HepG2 (cell line): ENCODE results near the gene KCNH6. TPM values are rescaled to one million over a fixed set of nuclear protein-coding genes. Genes with fewer than 3 reads are reported as not detected.

Experiments used
- ETV6 ChIP-seq: sonication (generic); formaldehyde crosslinking; conservative IDR thresholded peaks from 2 replicates; pipeline ENCODE4 v1.4.0; 2020; ENCODE audit warnings: missing genetic modification reagents
- KLF11 ChIP-seq: IDR thresholded peaks from 2 replicates; pipeline ENCODE4 v1.6.1; 2016; ENCODE audit warnings: missing compliant biosample characterization
- MBD4 ChIP-seq: IDR thresholded peaks from 2 replicates; pipeline ENCODE4 v1.6.1; 2012; ENCODE audit warnings: low read length, inconsistent platforms, borderline replicate concordance
- MIER3 ChIP-seq: IDR thresholded peaks from 2 replicates; pipeline ENCODE4 v1.6.1; 2016; ENCODE audit warnings: missing compliant biosample characterization, borderline replicate concordance
- MXD4 ChIP-seq: IDR thresholded peaks from 2 replicates; pipeline ENCODE4 v1.6.1; 2016; ENCODE audit warnings: mild to moderate bottlenecking, missing biosample characterization, missing genetic modification reagents
- RFX1 ChIP-seq: fragments of 450-650 bp; IDR thresholded peaks from 2 replicates; pipeline ENCODE4 v1.6.1; 2017
- ZBTB38 ChIP-seq: sonication (generic); formaldehyde crosslinking; IDR thresholded peaks from 2 replicates; pipeline ENCODE4 v1.5.1; 2020; ENCODE audit warnings: mild to moderate bottlenecking, missing genetic modification reagents
- ZNF292 ChIP-seq: sonication (generic); formaldehyde crosslinking; IDR thresholded peaks from 2 replicates; pipeline ENCODE4 v1.8.1; 2022; ENCODE audit warnings: mild to moderate bottlenecking, low read depth, missing genetic modification reagents, borderline replicate concordance
- ZNF501 ChIP-seq: sonication (generic); formaldehyde crosslinking; IDR thresholded peaks from 2 replicates; pipeline ENCODE4 v1.5.1; 2020; ENCODE audit warnings: mild to moderate bottlenecking, moderate library complexity, missing genetic modification reagents
- ZNF775 ChIP-seq: sonication (generic); formaldehyde crosslinking; IDR thresholded peaks from 2 replicates; pipeline ENCODE4 v1.4.0; 2020; ENCODE audit warnings: missing genetic modification reagents, mild to moderate bottlenecking, moderate library complexity, borderline replicate concordance
- ZSCAN29 ChIP-seq: sonication (generic); formaldehyde crosslinking; conservative IDR thresholded peaks from 2 replicates; pipeline ENCODE4 v1.4.0; 2020; ENCODE audit warnings: mild to moderate bottlenecking, missing genetic modification reagents
- polyA plus RNA-seq, 8 experiments: library from polyadenylated mRNA; depleted of rRNA in 3 of 8; stranded (reverse) in 7 of 8; unstranded in 1 of 8; fragments of >200 nt; fragmentation: Illumina TruSeq in 4 of 8; extraction: Trizol in 4 of 8; gene quantifications; 2 replicates each; pipeline versions ENCODE4 v1.2.1 to v1.2.3, GENCODE V29; 2011 to 2016; ENCODE audit warnings: low read depth in 4 of 8, missing spikeins in 1 of 8, mixed read lengths in 1 of 8; ENCODE audit not compliant: insufficient read depth in 1 of 8
- total RNA-seq, 5 experiments: library from RNA; depleted of rRNA; stranded (reverse); fragments of >200 nt; fragmentation: Illumina TruSeq; extraction: Trizol; gene quantifications; 2 replicates each; pipeline ENCODE4 v1.2.3, GENCODE V29; 2016; ENCODE audit warnings: low read depth in 1 of 5
- TF ChIP-seq, protein P1 (sequence below): sonication (generic); formaldehyde crosslinking; IDR thresholded peaks from 2 replicates; pipeline ENCODE4 v1.4.0; 2020; ENCODE audit warnings: mild to moderate bottlenecking, missing genetic modification reagents
- TF ChIP-seq, protein P2 (sequence below): sonication (generic); formaldehyde crosslinking; IDR thresholded peaks from 2 replicates; pipeline ENCODE4 v1.5.0; 2020; ENCODE audit warnings: mild to moderate bottlenecking, missing genetic modification reagents, moderate library complexity
- TF ChIP-seq, protein P3 (sequence below): sonication (generic); formaldehyde crosslinking; conservative IDR thresholded peaks from 2 replicates; pipeline ENCODE4 v1.4.0; 2020; ENCODE audit warnings: missing genetic modification reagents
- TF ChIP-seq, protein P4 (sequence below): sonication (generic); formaldehyde crosslinking; IDR thresholded peaks from 2 replicates; pipeline ENCODE4 v1.5.0; 2020; ENCODE audit warnings: mild to moderate bottlenecking, missing genetic modification reagents

Gene KCNH6
- total and polyA plus RNA-seq, 2 of the 13 experiments (the other 11 are each of a cell fraction or from before 2014, with no cell fraction given), result 0.05 to 0.18 TPM

DNA sequence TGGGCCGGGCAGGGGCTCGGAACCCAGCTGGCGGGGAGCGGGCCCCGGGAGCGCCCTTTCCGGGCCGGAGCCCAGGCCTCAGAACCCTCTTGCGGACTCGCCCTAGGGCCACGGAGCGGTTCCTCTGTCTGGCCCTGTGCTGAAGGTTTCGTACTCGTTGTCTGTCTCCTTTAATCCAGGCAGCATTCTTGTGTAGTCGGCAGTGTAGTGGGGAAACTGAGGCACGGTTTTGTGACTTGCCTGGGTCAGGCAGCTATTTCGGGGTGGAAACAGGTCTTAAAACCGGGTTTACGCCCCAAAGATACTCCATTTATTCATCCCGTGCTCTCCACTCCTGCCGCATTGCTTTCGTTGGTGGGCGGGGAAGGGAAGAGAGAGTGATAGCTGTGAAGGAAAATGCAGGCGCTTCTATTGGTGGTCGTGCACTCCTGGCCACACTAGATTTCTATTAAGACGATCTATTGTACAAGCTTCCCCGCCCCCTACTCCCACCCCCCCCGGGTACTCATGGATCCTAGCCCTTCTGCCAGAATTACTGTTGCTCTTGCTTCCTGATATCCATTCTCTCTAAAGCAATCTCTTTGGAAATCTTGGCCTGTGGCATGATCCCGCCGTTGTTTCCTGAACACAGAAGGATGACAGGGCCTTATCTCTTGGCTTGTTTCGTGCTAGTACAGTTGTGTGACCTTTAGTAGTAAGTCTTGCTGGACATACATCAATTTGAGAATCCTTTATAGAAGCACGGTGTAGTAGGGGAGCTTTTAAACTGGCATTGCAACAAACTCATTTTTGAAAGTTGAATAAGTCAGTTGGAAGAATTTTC lies 27.9 kb downstream of the KCNH6 start (continued):
- TF ChIP-seq, protein P1, sequence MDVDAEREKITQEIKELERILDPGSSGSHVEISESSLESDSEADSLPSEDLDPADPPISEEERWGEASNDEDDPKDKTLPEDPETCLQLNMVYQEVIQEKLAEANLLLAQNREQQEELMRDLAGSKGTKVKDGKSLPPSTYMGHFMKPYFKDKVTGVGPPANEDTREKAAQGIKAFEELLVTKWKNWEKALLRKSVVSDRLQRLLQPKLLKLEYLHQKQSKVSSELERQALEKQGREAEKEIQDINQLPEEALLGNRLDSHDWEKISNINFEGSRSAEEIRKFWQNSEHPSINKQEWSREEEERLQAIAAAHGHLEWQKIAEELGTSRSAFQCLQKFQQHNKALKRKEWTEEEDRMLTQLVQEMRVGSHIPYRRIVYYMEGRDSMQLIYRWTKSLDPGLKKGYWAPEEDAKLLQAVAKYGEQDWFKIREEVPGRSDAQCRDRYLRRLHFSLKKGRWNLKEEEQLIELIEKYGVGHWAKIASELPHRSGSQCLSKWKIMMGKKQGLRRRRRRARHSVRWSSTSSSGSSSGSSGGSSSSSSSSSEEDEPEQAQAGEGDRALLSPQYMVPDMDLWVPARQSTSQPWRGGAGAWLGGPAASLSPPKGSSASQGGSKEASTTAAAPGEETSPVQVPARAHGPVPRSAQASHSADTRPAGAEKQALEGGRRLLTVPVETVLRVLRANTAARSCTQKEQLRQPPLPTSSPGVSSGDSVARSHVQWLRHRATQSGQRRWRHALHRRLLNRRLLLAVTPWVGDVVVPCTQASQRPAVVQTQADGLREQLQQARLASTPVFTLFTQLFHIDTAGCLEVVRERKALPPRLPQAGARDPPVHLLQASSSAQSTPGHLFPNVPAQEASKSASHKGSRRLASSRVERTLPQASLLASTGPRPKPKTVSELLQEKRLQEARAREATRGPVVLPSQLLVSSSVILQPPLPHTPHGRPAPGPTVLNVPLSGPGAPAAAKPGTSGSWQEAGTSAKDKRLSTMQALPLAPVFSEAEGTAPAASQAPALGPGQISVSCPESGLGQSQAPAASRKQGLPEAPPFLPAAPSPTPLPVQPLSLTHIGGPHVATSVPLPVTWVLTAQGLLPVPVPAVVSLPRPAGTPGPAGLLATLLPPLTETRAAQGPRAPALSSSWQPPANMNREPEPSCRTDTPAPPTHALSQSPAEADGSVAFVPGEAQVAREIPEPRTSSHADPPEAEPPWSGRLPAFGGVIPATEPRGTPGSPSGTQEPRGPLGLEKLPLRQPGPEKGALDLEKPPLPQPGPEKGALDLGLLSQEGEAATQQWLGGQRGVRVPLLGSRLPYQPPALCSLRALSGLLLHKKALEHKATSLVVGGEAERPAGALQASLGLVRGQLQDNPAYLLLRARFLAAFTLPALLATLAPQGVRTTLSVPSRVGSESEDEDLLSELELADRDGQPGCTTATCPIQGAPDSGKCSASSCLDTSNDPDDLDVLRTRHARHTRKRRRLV, result peak; percentile 66; the same call in 1 of the 2 replicates
- TF ChIP-seq ZBTB38 (no peak), ZNF775 (CRISPR knock-in tag) (0 out of 2 replicates have a peak, but pooled peaks have one; percentile 6), ZNF501 (CRISPR knock-in tag) (peak; percentile 50; the same call in 1 of the 2 replicates), RFX1 (no peak), ZNF292 (CRISPR knock-in tag) (0 out of 2 replicates have a peak, but pooled peaks have one; percentile 13), ETV6 (CRISPR knock-in tag) (no peak), MIER3 (CRISPR knock-in tag) (no peak), MBD4 (no peak), KLF11 (CRISPR knock-in tag) (no peak), ZSCAN29 (CRISPR knock-in tag) (no peak), MXD4 (CRISPR knock-in tag) (no peak)
- TF ChIP-seq, protein P2, sequence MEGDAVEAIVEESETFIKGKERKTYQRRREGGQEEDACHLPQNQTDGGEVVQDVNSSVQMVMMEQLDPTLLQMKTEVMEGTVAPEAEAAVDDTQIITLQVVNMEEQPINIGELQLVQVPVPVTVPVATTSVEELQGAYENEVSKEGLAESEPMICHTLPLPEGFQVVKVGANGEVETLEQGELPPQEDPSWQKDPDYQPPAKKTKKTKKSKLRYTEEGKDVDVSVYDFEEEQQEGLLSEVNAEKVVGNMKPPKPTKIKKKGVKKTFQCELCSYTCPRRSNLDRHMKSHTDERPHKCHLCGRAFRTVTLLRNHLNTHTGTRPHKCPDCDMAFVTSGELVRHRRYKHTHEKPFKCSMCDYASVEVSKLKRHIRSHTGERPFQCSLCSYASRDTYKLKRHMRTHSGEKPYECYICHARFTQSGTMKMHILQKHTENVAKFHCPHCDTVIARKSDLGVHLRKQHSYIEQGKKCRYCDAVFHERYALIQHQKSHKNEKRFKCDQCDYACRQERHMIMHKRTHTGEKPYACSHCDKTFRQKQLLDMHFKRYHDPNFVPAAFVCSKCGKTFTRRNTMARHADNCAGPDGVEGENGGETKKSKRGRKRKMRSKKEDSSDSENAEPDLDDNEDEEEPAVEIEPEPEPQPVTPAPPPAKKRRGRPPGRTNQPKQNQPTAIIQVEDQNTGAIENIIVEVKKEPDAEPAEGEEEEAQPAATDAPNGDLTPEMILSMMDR (CRISPR knock-in tag), result no peak
- TF ChIP-seq, protein P3, sequence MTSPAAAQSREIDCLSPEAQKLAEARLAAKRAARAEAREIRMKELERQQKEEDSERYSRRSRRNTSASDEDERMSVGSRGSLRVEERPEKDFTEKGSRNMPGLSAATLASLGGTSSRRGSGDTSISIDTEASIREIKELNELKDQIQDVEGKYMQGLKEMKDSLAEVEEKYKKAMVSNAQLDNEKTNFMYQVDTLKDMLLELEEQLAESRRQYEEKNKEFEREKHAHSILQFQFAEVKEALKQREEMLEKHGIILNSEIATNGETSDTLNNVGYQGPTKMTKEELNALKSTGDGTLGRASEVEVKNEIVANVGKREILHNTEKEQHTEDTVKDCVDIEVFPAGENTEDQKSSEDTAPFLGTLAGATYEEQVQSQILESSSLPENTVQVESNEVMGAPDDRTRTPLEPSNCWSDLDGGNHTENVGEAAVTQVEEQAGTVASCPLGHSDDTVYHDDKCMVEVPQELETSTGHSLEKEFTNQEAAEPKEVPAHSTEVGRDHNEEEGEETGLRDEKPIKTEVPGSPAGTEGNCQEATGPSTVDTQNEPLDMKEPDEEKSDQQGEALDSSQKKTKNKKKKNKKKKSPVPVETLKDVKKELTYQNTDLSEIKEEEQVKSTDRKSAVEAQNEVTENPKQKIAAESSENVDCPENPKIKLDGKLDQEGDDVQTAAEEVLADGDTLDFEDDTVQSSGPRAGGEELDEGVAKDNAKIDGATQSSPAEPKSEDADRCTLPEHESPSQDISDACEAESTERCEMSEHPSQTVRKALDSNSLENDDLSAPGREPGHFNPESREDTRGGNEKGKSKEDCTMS, result no peak
- TF ChIP-seq, protein P4, sequence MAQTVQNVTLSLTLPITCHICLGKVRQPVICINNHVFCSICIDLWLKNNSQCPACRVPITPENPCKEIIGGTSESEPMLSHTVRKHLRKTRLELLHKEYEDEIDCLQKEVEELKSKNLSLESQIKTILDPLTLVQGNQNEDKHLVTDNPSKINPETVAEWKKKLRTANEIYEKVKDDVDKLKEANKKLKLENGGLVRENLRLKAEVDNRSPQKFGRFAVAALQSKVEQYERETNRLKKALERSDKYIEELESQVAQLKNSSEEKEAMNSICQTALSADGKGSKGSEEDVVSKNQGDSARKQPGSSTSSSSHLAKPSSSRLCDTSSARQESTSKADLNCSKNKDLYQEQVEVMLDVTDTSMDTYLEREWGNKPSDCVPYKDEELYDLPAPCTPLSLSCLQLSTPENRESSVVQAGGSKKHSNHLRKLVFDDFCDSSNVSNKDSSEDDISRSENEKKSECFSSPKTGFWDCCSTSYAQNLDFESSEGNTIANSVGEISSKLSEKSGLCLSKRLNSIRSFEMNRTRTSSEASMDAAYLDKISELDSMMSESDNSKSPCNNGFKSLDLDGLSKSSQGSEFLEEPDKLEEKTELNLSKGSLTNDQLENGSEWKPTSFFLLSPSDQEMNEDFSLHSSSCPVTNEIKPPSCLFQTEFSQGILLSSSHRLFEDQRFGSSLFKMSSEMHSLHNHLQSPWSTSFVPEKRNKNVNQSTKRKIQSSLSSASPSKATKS (CRISPR knock-in tag), result 0 out of 2 replicates have a peak, but pooled peaks have one; percentile 24
